HG02759 (cell line): ENCODE results near the gene RTN4R.

Experiments
- ATAC-seq: cut with Tn5 transposase; IDR thresholded peaks from one replicate; pipeline ENCODE4 v1.9.1; 2021; ENCODE audit warnings: mild to moderate bottlenecking, moderate library complexity; ENCODE audit not compliant: unreplicated experiment

Gene RTN4R

DNA sequence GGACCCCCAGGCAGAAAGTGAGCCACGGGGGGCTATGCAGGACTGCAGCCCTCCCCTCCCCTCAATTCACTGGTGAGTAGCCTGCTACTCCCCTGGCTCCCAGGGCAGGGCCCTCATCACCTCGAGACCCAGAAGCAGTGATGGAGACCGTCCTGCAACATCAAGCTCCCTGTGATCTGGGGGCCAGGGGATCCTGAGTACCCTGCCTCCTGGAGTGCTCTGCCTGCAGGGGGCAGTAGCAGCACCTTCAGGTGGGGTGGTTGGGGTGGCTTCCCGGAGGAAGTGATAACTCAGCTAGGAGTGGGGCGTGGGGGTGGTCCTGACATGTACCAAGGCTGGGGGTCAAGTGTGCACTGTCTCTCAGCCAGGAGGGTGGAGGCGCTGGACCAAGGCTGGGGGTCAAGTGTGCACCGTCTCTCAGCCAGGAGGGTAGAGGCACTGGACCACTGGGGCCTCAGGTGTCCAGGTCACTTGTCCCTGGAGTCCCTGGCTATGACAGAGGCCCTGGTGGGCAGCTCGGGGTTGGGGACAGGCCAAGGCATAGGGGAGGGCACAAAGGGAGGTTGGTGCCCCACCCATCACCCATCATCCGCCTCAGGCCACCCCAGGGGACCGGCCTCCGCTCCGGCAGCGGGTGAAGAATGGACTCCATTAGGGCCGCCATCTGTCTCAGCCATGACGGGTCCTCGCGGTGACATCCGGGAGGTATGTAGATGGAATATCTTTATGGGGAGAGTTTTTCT lies 9.4 kb downstream of the RTN4R start:
- no peak for ATAC-seq

DNA sequence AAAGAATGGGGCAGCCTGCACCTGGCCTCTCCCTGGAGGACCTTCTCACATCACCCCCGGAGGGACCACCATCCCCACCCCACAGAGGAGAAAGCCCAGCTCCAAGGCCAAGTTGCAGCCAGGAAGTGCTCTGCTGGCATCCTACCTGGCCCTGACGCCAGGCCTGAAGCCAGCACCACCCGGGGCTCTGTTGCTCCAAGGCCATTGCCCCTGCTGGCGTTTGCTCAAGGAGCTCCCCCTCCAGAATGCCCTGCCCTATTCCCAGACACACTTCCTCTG lies 10.2 kb downstream of the RTN4R start:
- no peak for ATAC-seq

DNA sequence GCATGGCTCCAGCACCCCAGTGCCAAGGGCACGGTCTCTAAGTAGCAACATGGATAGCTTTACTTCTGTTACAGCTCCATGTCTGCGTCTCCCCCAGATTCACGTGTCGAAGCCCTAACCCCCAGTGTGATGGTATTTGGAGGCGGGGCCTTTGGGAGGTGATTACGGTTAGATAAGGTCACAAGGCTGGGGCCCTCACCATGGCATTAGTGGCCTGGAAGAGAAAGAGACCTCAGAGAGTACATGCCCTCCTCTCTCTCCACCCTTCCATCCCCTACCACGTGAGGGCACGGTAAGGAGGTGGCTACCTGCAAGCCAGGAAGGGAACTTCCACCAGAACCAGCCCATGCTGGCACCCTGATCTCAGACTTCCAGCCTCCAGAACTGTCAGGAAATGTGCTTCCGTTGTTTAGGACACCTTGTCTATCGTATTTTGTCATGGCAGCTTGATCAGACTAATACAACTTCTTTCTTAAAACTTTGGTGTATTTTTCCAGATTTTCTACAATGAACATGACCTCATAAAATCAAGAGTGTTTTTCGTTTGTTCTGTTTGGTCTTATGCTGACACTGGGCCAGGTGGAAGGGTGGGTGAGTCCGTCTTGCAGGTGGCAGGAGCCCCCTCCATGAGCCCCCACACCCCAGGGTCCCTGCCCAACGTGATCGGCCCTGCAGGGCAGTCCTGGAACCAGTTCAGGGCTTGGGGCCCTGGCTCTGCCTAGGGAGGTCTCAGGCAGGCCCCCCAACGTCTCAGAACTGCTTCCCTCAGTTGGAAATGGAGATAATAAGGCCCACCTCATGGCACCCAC lies 10.7 kb downstream of the RTN4R start:
- ATAC-seq: no peak

DNA sequence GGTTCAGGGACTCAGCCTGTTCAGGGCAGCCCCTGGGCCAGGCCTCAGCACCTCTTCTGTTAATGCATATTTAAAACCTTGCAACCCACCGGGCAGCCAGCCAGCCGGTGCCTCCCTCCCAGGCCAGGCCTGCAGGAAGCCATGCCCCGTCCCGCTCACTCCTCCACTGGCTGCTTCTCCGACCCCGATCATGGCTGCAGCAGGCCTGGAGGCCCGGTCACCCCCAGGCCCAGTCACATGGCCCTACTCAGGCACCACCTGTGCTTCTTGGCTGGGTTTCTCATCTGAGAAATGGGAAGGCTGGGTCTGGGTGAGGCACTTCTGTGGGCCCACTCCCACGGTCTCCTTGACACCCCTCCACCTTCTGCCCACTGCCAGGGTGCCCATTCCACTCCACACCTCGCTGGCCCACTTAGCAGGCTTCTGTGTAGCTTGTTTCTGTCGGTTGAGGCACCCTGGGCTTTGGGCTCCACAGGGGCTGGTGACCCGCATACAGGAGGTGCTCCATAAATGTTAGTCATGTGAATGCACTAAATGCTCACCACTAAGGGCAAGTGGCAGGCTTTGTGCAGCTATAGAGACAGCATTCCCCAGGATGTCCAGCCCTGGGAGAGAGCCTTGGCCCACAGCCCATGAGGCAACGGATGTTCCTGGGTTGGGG lies 11.4 kb downstream of the RTN4R start:
- no peak for ATAC-seq

DNA sequence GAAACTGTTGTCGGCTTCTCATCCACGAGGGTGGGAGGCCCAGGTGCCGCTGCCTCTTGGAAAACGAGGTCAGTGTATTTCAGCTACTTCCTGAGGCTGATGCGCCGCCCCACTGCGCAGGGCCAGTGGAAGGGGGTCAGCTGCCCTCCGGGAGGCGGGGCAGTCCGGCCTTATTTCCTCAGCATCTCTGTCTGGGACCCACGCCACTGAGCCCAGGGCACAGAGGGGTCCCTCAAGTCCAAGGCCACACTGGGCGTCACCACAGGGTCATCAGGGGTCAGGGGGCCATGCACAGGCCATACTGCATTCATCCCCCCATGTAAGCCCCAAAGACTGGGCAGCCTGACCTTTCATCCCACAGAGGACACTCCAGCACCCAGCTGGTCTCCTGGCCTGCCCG lies 12.1 kb downstream of the RTN4R start:
- no peak for ATAC-seq

DNA sequence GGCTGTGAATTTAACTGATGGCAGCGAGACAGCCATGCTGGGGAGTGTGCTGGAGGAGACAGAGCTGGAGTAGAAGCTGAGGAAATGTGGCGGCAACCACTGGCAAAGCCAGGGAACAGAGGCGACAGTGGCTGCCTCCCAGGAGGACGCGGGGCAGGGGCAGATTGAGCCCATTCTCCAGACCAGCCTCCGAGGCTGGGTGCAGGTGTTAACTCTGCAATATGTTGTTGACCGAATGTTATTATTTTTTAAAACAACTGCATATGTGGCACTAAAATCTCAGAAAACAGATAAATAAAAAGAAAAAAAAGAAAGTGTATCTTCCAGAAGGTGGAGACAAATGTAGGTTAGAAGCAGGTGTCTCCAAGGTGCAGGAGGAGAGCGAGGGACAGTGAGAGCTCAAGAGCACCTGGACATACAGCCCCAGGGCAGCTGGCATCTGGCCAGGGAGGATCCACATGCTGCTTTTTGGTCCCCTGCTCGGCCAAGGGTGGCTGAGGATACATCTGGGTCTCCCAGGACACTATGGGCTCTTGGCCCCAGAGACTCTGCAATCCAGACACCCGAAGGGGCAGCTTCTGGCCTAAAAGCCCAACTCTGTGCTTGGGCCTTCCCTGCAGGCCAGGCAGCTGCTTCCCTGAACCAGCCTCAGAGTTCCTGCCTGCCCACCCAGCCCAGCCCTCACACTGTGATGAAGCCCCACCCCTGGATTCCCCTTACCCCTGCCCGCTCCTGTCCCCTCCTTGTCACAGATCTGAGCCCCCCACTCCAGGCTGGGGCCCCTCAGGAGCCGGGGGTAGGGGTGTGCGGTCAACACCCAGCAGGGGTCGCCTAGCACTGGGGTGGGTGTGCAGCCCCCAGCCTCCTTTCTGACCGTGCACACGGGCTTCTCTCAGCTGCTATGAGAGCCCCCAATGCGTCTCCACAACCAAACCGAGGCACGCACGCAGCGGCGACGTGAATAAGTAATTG lies 12.9 kb downstream of the RTN4R start:
- ATAC-seq: no peak

DNA sequence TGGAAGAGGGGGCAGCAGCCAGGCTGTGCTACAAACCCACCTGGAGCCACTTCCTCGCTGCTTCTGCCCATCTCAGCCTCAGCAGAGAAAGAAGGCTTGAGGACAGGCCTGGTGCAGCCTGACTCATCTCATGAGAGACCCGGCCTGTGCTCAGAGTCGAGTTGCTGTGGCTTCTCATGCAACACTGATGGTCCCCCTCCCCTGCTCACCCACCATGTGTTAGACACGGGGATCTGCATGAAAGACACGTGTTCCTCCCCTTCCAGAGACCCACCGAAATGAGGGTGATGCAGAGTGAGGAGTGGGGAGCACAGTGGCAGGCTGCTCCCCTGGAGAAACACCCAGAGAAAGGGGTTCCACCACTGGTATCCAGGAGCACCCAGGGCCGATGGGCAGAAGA lies 15.0 kb downstream of the RTN4R start:
- no peak for ATAC-seq

DNA sequence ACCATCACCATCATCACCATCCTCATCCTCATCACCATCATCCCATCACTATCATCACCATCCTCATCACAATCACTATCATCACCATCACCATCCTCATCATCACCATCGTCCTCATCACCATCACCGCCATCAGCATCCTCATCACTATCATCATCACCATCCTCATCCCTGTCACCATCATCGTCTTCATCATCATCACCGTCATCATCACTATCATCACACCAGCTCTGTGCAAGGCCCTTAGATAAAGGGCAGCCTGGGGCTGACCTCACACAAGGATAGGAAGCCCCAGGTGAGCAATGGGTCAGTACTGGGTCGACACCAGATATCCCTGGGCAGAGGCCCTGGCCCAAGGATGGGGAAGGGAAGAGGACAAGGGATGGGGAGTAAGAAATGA lies 16.1 kb downstream of the RTN4R start:
- no peak for ATAC-seq

DNA sequence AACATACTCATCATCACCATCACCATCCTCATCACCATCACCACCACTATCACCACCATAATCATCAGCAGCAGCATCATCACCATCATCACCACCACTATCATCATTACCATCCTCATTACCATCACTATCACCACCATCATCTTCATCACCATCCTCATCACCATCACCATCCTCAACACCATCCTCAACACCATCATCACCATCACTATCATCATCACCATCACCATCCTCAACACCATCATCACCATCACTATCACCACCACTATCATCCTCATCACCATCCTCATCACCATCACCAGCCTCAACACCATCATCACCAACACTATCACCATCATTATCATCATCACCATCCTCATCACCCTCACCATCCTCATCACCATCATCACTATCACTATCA lies 16.6 kb downstream of the RTN4R start:
- no peak for ATAC-seq

DNA sequence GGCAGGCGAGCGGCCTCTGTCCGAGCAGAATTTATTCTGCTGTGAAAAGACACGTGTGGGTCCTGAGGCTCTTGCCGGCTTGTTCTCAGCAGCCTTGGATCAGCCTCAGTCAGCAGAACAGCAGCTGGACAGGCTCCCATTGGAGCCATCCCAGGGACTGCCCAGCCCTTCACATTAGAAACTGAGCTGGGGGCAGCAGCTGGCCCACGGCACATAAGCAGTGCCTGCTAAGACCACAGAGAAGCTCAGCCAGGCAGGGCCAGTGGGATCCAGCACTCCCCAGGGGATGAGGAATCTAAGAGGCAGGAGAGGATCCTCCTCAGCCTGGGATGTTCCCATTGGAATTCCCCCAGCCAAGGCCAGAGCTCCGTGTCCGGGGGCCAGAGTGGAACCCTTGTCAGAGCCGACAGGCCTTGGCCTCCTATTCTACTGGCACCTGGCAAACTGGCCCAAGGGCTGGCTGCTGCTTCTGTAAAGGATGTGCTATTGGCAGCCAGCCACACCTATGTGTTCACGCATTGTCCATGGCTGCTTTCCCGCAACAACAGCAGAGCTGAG lies 18.2 kb downstream of the RTN4R start:
- no peak for ATAC-seq

DNA sequence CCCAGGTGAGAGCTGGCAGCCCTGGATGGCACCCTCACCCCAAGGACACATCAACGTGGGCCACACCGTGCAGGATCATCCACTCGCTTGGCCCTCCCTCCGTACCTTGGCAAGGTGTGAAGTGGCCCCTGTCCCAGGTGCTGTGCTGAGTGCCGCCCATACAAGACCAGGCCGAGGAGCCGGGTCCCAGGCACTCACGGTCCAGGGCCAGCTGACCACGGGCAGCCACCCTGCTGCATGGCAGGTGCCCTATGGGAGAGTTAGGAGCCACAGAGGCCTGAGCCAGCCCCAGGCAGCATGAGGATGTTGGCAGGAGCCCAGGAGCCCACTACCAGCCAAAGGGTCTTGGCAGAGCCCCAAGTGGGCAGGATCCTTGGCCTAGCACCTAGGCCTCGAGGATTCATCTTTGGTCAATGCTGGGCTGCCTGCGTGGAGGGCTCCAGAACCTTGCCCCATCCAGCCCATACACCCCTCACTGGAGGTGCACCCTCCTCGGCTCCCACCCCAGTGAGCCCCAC lies 19.6 kb downstream of the RTN4R start:
- ATAC-seq: no peak

DNA sequence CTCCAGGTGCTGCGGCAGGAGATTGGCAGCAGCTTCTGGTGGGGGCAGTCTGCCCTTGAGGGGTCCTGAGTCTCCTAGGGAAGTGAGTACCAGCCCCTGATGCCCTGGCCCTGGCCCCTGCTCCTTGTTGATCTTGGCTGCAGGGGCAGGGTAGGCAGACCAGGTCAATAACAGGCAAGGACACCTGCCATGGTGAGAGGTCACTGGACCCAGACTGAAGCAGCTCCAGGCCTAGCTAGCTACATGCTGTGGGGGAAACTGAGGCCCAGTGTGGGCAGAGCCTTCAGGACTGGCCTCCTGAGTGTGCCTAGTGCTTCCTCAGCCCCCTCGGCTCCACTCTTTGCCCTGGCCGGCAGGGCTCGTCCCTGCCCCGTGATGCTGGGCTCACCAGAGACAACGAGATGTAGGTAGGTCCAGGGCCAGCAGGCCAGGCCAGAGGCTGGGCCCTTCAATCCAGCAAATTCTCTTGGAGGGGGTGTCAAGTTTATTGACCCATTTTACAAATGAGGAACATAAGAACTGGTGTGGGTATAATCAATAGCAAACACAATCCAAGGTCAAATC lies 20.4 kb downstream of the RTN4R start:
- ATAC-seq: no peak

DNA sequence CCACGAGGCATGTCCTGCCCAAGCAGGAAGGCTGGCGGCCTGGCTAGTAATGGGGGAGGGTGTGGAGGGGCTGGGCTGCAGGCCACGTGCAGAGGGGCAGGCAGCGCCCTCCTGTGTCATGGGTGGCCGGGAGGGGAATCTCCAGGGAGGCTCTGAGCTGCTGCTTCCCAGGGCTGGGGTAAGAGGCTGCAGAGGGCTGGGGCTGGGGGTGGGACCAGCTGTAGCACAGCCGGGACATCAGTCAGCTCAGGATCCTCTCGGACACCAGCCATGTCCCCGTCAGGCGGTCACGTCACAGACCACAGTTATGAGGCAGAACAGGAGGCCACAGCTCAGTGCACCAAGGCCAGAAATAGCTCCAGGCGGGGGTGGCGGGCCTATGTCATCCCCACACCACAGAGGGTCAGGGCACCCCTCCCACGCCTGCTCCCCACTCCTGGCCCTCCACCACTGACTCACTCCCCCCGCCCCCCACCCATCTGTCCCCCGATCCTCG lies 21.1 kb downstream of the RTN4R start:
- peak; percentile 41 for ATAC-seq

DNA sequence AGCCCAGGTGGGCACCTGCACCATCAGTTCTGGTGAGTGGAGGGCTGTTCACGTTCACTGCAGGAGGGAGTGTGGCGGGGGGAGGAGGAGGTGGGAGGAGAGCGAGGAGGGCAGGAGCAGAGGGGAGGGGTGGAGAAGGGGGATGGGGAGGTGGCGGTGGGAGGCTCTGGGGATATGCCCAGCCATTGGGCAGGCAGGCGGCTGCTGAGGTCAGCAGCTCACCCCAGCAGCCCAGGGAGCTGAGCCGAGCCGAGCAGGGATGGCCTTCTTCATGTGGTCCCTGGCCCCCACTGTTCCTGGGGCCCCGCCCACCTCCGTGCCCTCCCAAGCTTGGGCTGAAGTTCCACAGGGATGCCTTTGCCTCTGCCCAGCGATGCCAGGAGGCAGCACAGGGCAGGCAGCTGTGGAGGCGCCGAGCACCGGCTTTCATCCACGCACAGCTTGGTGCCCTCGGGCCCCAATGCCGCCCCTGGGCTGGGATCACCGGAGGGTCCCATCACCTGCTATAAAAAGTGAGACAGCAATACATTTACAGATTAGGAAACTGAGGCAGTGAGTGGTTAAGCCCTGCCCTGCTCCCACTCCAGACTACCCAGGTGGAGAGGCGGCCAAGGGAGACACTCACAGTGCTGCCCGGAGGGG lies 21.6 kb downstream of the RTN4R start:
- no peak for ATAC-seq

DNA sequence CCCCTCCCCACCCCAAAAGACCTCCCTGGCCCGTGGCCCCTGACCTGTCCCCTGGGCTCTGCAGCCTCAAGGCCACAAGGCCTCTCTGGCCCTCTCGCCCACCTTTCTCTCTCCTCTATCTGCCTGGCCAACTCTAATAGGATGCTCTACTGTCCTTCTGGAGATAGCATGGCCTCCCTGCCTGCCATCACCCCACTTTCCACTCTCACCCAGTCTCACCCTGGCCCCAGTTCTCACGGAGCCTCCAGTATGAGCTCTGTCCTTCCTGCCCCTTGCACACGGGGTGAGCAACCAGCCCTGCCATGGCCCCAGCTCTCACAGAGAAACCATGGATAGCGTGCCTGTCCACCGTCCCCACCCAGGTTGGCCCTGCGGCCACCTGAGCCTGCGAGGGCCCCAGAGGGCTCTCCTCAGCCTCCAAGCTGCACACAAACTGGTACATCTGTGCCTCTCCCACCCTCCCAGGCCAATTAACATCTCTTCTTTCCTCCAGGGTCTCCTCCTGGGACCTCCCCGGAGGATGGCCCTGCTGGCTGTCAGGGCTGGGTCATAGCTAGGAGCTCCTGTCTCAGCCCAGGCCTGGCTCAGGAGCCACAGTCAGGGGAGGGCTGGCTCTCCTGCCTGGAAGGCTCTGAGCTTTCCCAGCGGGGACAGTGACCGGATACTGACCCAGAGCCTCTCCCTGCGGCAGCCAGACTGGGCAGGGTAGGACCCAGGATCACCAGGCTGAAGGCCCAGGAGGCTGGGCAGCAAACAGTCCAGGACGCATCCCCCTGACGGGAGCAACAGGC lies 22.3 kb downstream of the RTN4R start:
- ATAC-seq: no peak

DNA sequence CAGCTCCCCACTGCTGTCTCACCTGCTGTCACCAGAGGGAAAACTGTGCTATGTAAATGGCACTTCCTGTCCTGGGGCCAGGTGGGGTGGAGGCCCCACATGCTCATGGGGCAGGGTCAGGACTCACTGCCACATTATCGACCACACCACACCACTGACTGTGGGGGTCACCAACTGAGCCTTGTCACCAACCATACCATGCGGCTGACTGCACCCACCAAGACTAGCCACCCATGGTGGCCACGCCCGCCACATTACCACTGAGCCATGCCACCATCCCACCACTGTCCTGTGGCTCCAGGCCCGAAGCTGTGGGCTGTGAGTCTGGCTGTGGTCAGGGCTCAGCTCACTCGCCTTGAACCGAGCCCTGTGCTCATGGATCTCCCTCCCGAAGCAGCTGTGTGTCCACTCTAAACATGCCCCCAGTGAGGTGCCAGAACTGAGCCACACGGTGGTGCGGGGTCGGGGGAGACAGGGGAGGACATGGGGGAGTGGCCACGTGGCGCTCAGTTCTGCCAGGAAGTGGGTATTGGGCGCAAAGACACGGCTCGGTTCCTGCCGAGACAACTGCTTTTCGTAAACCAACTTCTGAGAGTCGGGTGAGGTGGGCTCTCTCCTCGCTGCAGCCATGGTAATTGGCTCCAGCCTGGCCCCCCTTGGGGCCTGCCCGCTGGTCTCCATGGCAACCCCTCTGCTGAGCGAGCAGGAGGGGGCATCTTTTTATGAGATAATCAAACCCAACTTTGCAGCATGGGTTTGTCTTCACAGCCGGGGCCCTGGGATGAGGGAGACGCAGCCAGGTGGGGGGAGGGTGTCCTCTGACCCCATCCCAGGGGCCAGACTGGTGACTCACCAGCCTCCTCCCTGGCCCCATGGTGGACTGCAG lies 23.2 kb downstream of the RTN4R start:
- ATAC-seq: no peak

DNA sequence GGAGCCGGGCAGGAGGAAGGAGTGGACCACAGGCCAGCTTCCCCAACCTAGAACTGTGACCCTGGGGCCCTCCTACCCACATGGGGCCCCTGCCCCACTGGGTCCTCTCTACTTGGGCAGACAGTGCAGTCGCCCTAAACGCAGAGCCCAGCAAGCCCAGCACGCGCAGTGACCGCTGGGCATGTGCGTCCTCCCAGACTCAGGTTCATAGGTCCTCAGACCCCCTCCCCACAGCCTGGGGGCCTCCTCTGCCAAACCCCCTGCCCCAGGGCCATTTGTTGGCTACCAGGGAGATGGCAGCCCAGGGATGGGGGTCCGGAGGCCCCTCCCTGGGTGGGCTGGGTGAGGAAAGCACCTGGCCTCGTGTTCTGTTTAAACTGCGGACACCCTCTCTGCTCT lies 23.9 kb downstream of the RTN4R start:
- no peak for ATAC-seq
